Measurements from ENCODE around the gene TPPP.
"Not testable (repeated sequence)": the region's sequence is repeated elsewhere in the genome, so short reads cannot be mapped to it uniquely, and the experiment has no call there.

GRCh38 chr5:695475-695874 lies 2.3 kb upstream of the TPPP start:
- TF ChIP-seq YY1 (IDR thresholded peaks at IDR 0.05; ENCODE audit: insufficient read depth, insufficient read length); SUZ12 (IDR thresholded peaks at IDR 0.05; ENCODE audit: extremely low read depth, insufficient read depth, insufficient read length); ZNF274 (IDR thresholded peaks at IDR 0.05; ENCODE audit: low read depth, low read length): not testable (repeated sequence)
